Prostate gland (tissue), 2 donors: ENCODE data around the gene COLEC12. TPM values are rescaled to one million over a fixed set of nuclear protein-coding genes. Genes with fewer than 3 reads are reported as not detected.
A peak's percentile ranks its signal among the peaks of the same experiment; 100 is the strongest.

ENCODE experiments used
- DNase-seq: peaks from one replicate; pipeline ENCODE4 v3.0.0-alpha.2; 2019; ENCODE audit warnings: low spot score
- H3K27ac ChIP-seq, 2 donors: fragments of 200-600 bp; sonication (generic); 2 replicates each; pipeline ENCODE4 v1.5.1; 2017 to 2019
- H3K27me3 ChIP-seq: fragments of 200-600 bp; sonication (generic); replicated peaks from 2 replicates; pipeline ENCODE4 v1.5.1; 2019; ENCODE audit not compliant: insufficient read depth
- H3K36me3 ChIP-seq, 2 donors: fragments of 200-600 bp; sonication (generic); 1 replicate in 1 of 2; 2 replicates in 1 of 2; pipeline versions ENCODE4 v1.5.1 to v1.8.1; 2017 to 2019
- H3K4me1 ChIP-seq: fragments of 200-600 bp; sonication (generic); replicated peaks from 2 replicates; pipeline ENCODE4 v1.5.1; 2019
- H3K4me3 ChIP-seq, 2 donors: fragments of 200-600 bp; sonication (generic); 2 replicates each; pipeline ENCODE4 v1.5.1; 2017 to 2019
- H3K9me3 ChIP-seq: fragments of 200-600 bp; sonication (generic); 2 replicates; pipeline ENCODE4 v1.5.1; 2017
- CTCF ChIP-seq, 4 experiments: fragments of 200-600 bp in 2 of 4; fragments of 450-650 bp in 2 of 4; sonication (generic) in 2 of 4; IDR thresholded peaks; 1 replicate in 3 of 4; 2 replicates in 1 of 4; pipeline ENCODE4 v1.5.1; 2016 to 2019; ENCODE audit warnings: antibody characterized with exemption in 4 of 4, mild to moderate bottlenecking in 2 of 4, moderate library complexity in 2 of 4
- POLR2A ChIP-seq: fragments of 450-650 bp; IDR thresholded peaks from one replicate; pipeline ENCODE4 v1.6.1; 2016; ENCODE audit warnings: antibody characterized with exemption, mild to moderate bottlenecking
- POLR2AphosphoS5 ChIP-seq: sonication (generic); formaldehyde crosslinking; IDR thresholded peaks from one replicate; pipeline ENCODE4 v1.6.1; 2017; ENCODE audit warnings: antibody characterized with exemption
- WGBS: methylation state at CpG from one replicate; pipeline ENCODE4 v1.1.5; 2018; 5-methylcytosine and 5-hydroxymethylcytosine counted together
- intact Hi-C: fragments of 100-400 bp; cut with DNase I; formaldehyde crosslinking; loops from one replicate; pipeline ENCODE4 v1.14.2; 2022
- total RNA-seq, 2 donors: library from RNA; depleted of rRNA; stranded (reverse); fragments of >200 nt; gene quantifications; one replicate each; pipeline ENCODE4 v1.1.0, GENCODE V29; 2016

Gene COLEC12
- total RNA-seq, 2 donors from 2014 or later, result 11.1 to 35.0 TPM

- Histone ChIP-seq H3K27ac (peak overlapping the region; percentile 5 to 36), H3K4me3 (no peak overlapping the region), H3K27me3 (no peaks in the 10 kb centered on the region), H3K4me1 (no peaks in the 10 kb centered on the region), H3K36me3 (no peaks in the 10 kb centered on the region), H3K9me3 (no peaks in the 10 kb centered on the region)
- 57% methylated on average over 5 of the region's 5 CpGs for WGBS
- no peak for TF ChIP-seq CTCF (IDR thresholded peaks at IDR 0.05)
- TF ChIP-seq POLR2A, result no peak
- no peak for TF ChIP-seq POLR2AphosphoS5
- no peak for DNase-seq
- intact Hi-C loops, result no loop called here
These were observed 53.5 kb downstream of the COLEC12 start for GRCh38 chr18:446941-447560.

DNA sequence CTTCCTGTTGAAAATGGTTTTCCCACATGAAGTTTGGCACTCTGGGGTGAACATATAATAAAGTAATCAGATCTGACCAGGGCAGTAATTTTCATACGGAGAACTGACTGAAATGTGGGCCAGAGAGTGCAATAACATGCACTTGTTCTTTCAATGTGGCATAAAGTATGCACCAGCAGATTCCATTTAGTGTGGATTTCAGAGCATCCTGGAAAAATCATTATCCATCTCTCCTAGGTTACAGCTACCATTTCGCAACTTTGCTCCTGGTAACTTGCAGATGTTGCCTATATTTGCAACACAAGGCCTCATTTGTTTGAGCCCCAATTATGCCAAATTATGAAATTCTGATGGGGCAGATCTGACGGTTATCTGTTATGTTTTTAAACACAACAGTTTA is 55.4 kb downstream of the COLEC12 start:
- Histone ChIP-seq H3K36me3 (no peaks in the 10 kb centered on the region), H3K9me3 (no peaks in the 10 kb centered on the region), H3K4me1 (no peaks in the 10 kb centered on the region), H3K27ac (no peak overlapping the region), H3K27me3 (no peaks in the 10 kb centered on the region), H3K4me3 (no peak overlapping the region)
- intact Hi-C loops, result no loop called here
- DNase-seq, result no peak
- 92% methylated on average over 3 of the region's 3 CpGs for WGBS
- TF ChIP-seq CTCF (IDR thresholded peaks at IDR 0.05), result no peak
- no peak for TF ChIP-seq POLR2A
- no peak for TF ChIP-seq POLR2AphosphoS5

DNA sequence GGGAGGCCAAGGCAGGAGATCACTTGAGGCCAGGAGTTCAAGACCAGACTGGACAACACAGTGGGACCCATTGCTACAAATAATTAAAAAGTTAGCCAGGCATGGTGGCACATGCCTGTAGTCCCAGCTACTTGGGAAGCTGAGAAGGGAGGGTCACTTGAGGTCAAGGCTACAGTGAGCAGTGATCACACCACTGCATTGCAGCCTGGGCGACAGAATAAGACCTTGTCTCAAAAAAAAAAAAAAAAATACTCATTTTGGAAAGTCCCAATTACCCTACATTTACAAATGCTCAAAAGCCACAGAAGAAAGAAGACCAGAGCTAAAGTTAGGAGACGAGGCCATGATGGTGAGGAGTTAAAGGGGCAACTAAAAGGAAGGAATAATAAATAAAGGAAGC is 61.9 kb downstream of the COLEC12 start:
- H3K9me3 ChIP-seq, result no peaks in the 10 kb centered on the region
- no peak overlapping the region for H3K27ac ChIP-seq
- H3K36me3 ChIP-seq, result no peaks in the 10 kb centered on the region
- 94% methylated on average over 2 of the region's 2 CpGs for WGBS
- H3K27me3 ChIP-seq, result no peaks in the 10 kb centered on the region
- TF ChIP-seq CTCF (IDR thresholded peaks at IDR 0.05) (no peak), POLR2A (no peak), POLR2AphosphoS5 (no peak)
- no peaks in the 10 kb centered on the region for H3K4me1 ChIP-seq
- intact Hi-C loops, result no loop called here
- no peak overlapping the region for H3K4me3 ChIP-seq
- DNase-seq, result no peak

DNA sequence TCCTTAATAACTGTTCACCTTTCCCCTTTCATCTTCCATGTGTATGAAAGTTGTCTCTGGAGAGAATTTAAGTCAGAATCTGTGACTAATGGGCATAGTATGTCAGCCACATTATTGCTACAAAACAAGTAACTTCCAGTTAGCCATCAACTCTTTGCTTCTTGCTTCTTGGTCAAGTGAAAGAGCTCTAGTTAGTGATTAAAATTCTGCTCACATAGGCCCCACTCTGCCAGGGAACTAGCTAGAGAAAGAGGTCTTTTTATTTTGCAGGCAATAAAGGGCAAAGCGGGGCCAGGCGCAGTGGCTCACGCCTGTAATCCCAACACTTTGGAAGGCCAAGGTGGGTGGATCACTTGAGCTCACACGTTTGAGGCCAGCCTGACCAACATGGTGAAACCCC is 64.6 kb downstream of the COLEC12 start:
- no peak overlapping the region for H3K4me3 ChIP-seq
- intact Hi-C loops, result no loop called here
- H3K4me1 ChIP-seq, result no peaks in the 10 kb centered on the region
- 80% methylated on average over 4 of the region's 4 CpGs for WGBS
- TF ChIP-seq POLR2A, result no peak
- TF ChIP-seq CTCF (IDR thresholded peaks at IDR 0.05), result no peak
- TF ChIP-seq POLR2AphosphoS5, result no peak
- H3K9me3 ChIP-seq, result no peaks in the 10 kb centered on the region
- no peak overlapping the region for H3K27ac ChIP-seq
- no peaks in the 10 kb centered on the region for H3K36me3 ChIP-seq
- DNase-seq, result no peak
- H3K27me3 ChIP-seq, result no peaks in the 10 kb centered on the region

DNA sequence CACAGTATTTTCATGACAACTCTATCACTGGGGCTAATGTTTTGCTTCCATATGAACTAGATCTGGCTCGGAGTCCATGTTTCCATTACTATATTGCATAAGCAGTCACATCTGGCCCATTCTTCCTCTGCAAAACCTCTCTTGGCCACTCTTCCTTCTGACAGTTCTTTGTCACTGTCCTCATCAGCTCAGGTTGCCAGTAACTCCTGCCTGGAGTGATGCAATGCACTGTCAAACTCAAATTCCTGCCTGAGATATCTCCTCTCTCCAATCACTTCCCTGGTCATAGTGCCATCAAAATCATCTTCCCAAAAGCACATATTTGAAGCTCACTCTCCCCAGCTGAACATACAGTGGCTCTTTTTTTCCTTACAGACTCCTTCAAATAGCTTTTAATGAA is 66.1 kb downstream of the COLEC12 start:
- 3% methylated on average over 1 of the region's 1 CpG for WGBS
- no peaks in the 10 kb centered on the region for H3K36me3 ChIP-seq
- no peak for DNase-seq
- TF ChIP-seq CTCF (IDR thresholded peaks at IDR 0.05), result no peak
- no peak for TF ChIP-seq POLR2A
- TF ChIP-seq POLR2AphosphoS5, result no peak
- H3K9me3 ChIP-seq, result no peaks in the 10 kb centered on the region
- H3K27ac ChIP-seq, result no peak overlapping the region
- H3K4me1 ChIP-seq, result no peaks in the 10 kb centered on the region
- intact Hi-C loops, result no loop called here
- H3K4me3 ChIP-seq, result no peak overlapping the region
- no peaks in the 10 kb centered on the region for H3K27me3 ChIP-seq
